ENCODE results near the gene LLGL2.
A peak's percentile ranks its signal among the peaks of the same experiment; 100 is the strongest.
"Not testable (repeated sequence)": the region's sequence is repeated elsewhere in the genome, so short reads cannot be mapped to it uniquely, and the experiment has no call there.

Gene LLGL2, protein sequence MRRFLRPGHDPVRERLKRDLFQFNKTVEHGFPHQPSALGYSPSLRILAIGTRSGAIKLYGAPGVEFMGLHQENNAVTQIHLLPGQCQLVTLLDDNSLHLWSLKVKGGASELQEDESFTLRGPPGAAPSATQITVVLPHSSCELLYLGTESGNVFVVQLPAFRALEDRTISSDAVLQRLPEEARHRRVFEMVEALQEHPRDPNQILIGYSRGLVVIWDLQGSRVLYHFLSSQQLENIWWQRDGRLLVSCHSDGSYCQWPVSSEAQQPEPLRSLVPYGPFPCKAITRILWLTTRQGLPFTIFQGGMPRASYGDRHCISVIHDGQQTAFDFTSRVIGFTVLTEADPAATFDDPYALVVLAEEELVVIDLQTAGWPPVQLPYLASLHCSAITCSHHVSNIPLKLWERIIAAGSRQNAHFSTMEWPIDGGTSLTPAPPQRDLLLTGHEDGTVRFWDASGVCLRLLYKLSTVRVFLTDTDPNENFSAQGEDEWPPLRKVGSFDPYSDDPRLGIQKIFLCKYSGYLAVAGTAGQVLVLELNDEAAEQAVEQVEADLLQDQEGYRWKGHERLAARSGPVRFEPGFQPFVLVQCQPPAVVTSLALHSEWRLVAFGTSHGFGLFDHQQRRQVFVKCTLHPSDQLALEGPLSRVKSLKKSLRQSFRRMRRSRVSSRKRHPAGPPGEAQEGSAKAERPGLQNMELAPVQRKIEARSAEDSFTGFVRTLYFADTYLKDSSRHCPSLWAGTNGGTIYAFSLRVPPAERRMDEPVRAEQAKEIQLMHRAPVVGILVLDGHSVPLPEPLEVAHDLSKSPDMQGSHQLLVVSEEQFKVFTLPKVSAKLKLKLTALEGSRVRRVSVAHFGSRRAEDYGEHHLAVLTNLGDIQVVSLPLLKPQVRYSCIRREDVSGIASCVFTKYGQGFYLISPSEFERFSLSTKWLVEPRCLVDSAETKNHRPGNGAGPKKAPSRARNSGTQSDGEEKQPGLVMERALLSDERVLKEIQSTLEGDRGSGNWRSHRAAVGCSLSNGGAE

DNA sequence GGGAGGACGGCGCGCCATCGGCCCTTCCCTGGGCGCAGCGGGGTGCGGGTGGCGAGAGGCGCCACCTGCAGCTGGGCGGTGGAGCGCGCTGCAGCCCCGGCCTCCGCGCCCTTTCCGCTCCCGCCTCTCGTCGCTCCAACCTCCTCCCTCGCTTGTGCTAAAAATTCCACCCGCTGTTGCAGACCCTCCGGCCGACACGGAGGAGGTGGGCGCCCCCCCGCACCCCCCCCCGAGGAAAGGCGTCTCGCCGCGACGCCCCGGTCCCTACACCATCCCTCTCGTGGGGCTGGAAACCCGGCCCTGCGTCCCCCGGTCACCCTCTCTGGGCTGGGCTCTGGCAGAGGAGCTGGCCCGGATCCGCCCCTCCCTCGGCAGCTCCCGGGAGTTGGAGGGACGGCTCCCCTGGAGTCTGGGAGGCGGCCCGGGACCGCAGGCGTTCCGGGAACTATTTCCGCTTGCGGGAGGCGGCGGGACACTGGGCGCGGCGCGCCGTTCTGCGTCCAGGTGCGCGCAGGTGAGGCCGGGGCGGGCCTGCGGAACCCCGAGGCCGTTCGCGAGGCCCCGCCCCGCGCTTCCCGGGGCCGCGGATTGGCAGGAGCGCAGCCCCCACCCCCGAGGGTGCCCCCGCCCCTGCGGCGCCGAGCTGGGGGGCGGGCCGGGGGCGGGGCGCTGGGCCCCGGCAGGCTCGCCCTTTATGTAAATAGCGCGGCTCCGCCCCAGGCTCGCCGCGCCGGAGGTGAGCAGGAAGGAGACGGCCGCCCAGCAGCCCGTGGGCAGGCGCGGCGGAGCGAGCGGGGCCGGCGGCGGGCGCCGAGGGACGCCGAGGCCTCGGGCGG, at the start of gene LLGL2:
Gene LLGL2, plus strand, starts transcription at position 728 of the 836 bp plus-strand sequence. CDS start 17,730 bp downstream, outside the sequence.
- DNase-seq (ENCODE audit: extremely low read depth, low read depth) = no peak
- TF ChIP-seq, protein P1, sequence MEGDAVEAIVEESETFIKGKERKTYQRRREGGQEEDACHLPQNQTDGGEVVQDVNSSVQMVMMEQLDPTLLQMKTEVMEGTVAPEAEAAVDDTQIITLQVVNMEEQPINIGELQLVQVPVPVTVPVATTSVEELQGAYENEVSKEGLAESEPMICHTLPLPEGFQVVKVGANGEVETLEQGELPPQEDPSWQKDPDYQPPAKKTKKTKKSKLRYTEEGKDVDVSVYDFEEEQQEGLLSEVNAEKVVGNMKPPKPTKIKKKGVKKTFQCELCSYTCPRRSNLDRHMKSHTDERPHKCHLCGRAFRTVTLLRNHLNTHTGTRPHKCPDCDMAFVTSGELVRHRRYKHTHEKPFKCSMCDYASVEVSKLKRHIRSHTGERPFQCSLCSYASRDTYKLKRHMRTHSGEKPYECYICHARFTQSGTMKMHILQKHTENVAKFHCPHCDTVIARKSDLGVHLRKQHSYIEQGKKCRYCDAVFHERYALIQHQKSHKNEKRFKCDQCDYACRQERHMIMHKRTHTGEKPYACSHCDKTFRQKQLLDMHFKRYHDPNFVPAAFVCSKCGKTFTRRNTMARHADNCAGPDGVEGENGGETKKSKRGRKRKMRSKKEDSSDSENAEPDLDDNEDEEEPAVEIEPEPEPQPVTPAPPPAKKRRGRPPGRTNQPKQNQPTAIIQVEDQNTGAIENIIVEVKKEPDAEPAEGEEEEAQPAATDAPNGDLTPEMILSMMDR (IDR thresholded peaks at IDR 0.05; ENCODE audit: low read depth, low read length, missing control alignments) = peak; percentile 23
- peak within 1 kb of the TSS; percentile 44 for H3K4me3 ChIP-seq (replicated peaks; ENCODE audit: low read depth, low read length)

DNA sequence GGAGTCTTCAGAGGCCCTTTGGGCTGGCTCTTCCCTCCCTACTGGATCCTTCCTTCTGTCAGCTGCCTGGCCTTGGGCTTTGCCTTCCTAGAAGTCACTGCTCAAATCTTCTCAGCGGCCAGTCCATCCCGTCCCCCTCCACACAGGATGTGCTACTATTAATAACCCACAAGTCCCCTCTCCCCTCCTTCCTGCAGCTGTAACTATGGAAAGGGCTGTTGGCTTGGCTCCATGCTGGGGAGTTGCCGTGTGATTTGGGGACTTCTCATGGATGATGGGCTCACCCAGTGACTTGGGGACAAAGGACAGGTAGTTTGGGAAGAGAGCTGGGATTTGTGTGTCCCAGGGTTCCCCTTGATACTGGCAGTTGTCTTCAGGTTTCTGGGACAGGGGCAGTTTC, 49.6 kb upstream of the LLGL2 start:
- TF ChIP-seq, protein P1 (IDR thresholded peaks at IDR 0.05; ENCODE audit: low read depth, low read length, missing control alignments) = no peak
- H3K4me3 ChIP-seq (replicated peaks; ENCODE audit: low read depth, low read length) = no peak overlapping the region
- no peak for DNase-seq (ENCODE audit: extremely low read depth, low read depth)

DNA sequence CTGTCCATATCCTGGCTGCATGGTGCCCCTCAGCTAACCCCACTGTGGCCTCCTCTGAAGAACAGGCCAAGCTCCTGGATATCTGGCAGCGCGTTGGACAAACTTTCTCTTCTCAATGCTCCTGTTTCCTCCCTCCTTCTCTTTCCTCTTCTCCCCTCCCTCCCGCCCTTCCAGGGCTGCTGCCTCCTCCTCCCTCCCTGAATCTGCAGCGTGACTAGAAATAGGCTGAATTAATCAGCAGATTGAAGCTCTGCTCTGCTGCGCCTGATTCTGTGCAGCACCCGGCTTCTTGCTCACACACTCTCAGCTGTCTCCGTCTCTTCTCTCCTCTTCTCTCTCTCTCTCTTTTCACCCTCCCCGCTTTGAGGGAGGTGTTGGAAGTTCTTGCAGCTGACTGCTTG, 49.2 kb upstream of the LLGL2 start:
- DNase-seq (ENCODE audit: extremely low read depth, low read depth) = no peak
- H3K4me3 ChIP-seq (replicated peaks; ENCODE audit: low read depth, low read length) = no peak overlapping the region
- TF ChIP-seq, protein P1 (IDR thresholded peaks at IDR 0.05; ENCODE audit: low read depth, low read length, missing control alignments) = no peak

DNA sequence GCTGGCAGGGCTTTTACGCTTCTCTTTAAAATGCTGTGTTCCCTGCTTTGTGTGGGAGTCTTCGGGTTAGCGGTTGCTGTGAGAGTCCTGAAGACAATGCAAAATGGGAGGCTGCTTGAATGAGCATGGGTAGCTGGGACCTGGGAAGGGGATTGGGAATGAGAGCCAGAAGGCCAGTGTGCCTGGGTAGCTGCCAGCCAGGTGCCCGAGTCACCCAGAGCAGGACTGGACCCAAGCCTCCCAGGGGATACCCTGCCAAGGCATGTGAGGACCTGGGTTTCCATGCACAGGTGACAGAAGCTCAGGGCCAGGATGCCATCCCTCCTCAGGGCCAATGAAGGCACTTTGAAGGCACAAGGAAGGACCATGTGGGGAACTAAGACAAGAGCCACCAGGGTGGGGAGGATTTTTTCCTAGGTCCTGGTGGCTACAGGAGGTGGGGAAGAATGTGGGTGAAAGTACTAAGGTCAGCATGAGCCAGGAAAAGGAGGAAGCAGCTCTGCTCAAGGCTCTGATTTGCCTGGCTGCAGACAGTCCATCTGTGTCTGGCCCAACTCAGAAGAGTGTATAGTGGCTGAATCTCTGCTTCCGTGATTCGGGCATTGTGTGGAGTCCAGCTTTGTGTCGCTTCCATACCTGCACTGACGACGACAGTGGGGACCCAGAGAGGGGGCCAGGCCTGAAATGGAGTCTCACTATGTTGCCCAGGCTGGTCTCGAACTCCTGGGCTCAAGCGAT, 48.6 kb upstream of the LLGL2 start:
- DNase-seq (ENCODE audit: extremely low read depth, low read depth) = no peak
- TF ChIP-seq, protein P1 (IDR thresholded peaks at IDR 0.05; ENCODE audit: low read depth, low read length, missing control alignments) = no peak
- H3K4me3 ChIP-seq (replicated peaks; ENCODE audit: low read depth, low read length) = no peak overlapping the region

DNA sequence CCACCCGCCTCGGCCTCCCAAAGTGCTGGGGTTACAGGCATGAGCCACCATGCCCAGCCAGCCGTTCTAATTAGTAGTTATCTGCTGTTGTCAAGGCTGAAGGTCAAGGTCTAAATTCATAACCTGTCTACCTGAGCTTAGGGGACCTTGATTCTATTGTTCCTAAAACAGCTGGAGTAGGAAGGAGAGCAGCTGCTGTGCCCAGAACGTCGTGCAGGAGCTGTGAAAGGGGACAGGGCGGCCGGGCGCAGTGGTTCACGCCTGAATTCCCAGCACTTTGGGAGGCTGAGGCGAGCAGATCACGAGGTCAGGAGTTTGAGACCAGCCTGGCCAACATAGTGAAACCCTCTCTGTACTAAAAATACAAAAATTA, 48.0 kb upstream of the LLGL2 start:
- H3K4me3 ChIP-seq (replicated peaks; ENCODE audit: low read depth, low read length); DNase-seq (ENCODE audit: extremely low read depth, low read depth): not testable (repeated sequence)

DNA sequence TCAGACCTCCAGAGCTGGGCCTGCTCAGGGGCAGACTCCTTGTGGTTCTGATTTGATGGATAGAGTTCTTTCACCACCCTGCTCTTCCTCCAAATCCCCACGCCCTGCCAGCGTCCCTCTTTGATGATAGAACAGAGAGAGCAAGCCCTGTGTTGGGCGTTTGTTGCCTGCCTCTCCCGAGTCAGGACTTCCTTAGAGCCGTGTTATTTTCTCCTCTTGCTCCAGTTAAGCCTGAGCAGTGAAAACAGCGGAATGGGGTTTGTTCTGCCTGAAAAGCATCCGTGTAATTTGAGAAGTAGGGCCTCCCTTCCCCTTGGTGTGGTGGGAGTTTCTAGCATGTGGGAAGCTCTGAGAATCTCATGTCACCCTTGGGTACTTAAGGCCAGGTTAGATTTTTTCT, 47.0 kb upstream of the LLGL2 start:
- H3K4me3 ChIP-seq (replicated peaks; ENCODE audit: low read depth, low read length) = no peak overlapping the region
- no peak for DNase-seq (ENCODE audit: extremely low read depth, low read depth)
- TF ChIP-seq, protein P1 (IDR thresholded peaks at IDR 0.05; ENCODE audit: low read depth, low read length, missing control alignments) = no peak
